MM.1S (cell line): ENCODE measurements around the gene SH3TC1.

Experiments used
- CTCF ChIP-seq: fragments of 300-600 bp; sonication (generic); IDR thresholded peaks from 2 replicates; pipeline ENCODE4 v1.5.1; 2016; ENCODE audit warnings: antibody characterized with exemption, low read length, mixed read lengths
- EZH2 ChIP-seq: fragments of 300-600 bp; sonication (generic); optimal IDR thresholded peaks from 2 replicates; pipeline ENCODE3; 2017; ENCODE audit warnings: low read depth, mild to moderate bottlenecking, antibody characterized with exemption, low read length, mixed read lengths
- EZH2phosphoT487 ChIP-seq: fragments of 300-600 bp; sonication (generic); IDR thresholded peaks from 2 replicates; pipeline ENCODE4 v1.6.1; 2018; ENCODE audit warnings: antibody characterized with exemption, low read length

- TF ChIP-seq CTCF, result no peak
- TF ChIP-seq EZH2, result no peak
- no peak for TF ChIP-seq EZH2phosphoT487
Measured at GRCh38 chr4:8221476-8221875, 22.4 kb downstream of the SH3TC1 start.
